ENCODE measurements around the gene ASAP2.

The ASAP2 gene

DNA sequence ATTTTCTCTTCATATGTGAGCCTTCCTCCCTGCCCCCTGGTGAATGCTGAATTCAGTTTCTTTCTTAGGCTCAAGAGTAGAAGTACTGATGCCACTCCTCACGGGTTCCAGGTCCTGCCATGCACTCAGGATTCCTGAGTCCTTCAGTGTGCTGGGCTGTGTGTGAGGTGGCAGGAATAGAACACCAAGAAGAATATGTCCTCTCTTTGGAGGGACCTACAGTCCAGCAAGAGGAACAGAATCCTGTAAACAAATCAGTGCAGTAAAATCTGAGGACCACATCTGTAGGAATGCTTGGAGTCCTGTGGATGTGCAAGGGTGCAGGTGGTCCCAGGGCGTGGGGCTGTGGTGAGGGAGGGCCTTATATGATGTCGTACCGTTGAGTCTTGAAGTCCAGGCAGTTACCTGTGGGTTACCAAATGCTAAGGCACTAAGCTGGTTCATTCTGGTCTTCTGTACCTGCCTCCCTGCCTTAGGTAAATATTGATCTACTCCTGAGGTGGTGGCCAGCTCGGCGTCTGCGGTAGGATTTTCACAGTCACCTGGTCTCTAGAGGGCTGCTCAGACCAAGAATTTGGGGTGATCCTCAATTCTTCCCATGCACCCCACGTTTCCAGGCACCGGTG, 5.5 kb downstream of the ASAP2 start:
- WGBS, 2 donors (ENCODE audit: extremely low coverage in 2 of 2, insufficient read length in 2 of 2, insufficient replicate concordance in 1 of 2): no CpG with 5 or more reads among the region's 9 CpGs
- H3K4me3 ChIP-seq (ENCODE audit: low read length in 2 of 2): no peak overlapping the region
- no peak overlapping the region for H2AFZ ChIP-seq (ENCODE audit: low read length)
- no peak overlapping the region for H3K23ac ChIP-seq (ENCODE audit: low read depth, low read length, poor library complexity)
- no peak overlapping the region for H3K14ac ChIP-seq (ENCODE audit: low read length)
- H3K9ac ChIP-seq (ENCODE audit: low read depth, low read length, poor library complexity): no peak overlapping the region
- H3K4me1 ChIP-seq (ENCODE audit: control insufficient read depth in 2 of 2, insufficient read depth in 1 of 2, low read depth in 1 of 2, low read length in 2 of 2): peaks cover 3 to 11% of the 10 kb centered on the region in 2 donors
- H2BK5ac ChIP-seq (ENCODE audit: low read length): no peak overlapping the region
- peaks cover 8% of the 10 kb centered on the region for H3K79me1 ChIP-seq (ENCODE audit: low read depth, low read length)
- no peak overlapping the region for H4K91ac ChIP-seq (ENCODE audit: low read depth, low read length, poor library complexity)
- H3K4me2 ChIP-seq (ENCODE audit: insufficient read depth, low read length, poor library complexity, severe bottlenecking): no peak overlapping the region
- no peak overlapping the region for H2BK120ac ChIP-seq (ENCODE audit: low read depth, low read length)
- no peak overlapping the region for H3K27ac ChIP-seq (replicated peaks; ENCODE audit: low read length)
- no peaks in the 10 kb centered on the region for H3K9me3 ChIP-seq (replicated peaks in 1 of 2; ENCODE audit: control insufficient read depth in 2 of 2, insufficient read depth in 1 of 2, low read depth in 1 of 2, low read length in 2 of 2)
- H3K36me3 ChIP-seq (replicated peaks in 1 of 2; ENCODE audit: control insufficient read depth in 2 of 2, insufficient read depth in 2 of 2, low read length in 2 of 2): peaks cover 6 to 31% of the 10 kb centered on the region in 2 donors
- H2AK5ac ChIP-seq (ENCODE audit: low read depth, low read length): no peak overlapping the region
- no peak for DNase-seq (ENCODE audit: low spot score)
- no peaks in the 10 kb centered on the region for H3K27me3 ChIP-seq (ENCODE audit: control insufficient read depth in 3 of 3, insufficient read depth in 3 of 3, low read depth in 1 of 3, low read length in 3 of 3)
- H3K4ac ChIP-seq (ENCODE audit: low read length): no peak overlapping the region
- H2BK15ac ChIP-seq (ENCODE audit: low read length): no peak overlapping the region
- H2BK12ac ChIP-seq (ENCODE audit: low read length): no peak overlapping the region
- H4K8ac ChIP-seq (ENCODE audit: low read depth, low read length): no peak overlapping the region
- H3K18ac ChIP-seq (ENCODE audit: low read length): no peak overlapping the region

GRCh38 chr2:9212661-9213411, 6.2 kb downstream of the ASAP2 start:
- no peak overlapping the region for H3K23ac ChIP-seq (ENCODE audit: low read depth, low read length, poor library complexity)
- H2BK12ac ChIP-seq (ENCODE audit: low read length): no peak overlapping the region
- H3K14ac ChIP-seq (ENCODE audit: low read length): no peak overlapping the region
- no peak overlapping the region for H4K91ac ChIP-seq (ENCODE audit: low read depth, low read length, poor library complexity)
- no peak overlapping the region for H2AK5ac ChIP-seq (ENCODE audit: low read depth, low read length)
- no peak overlapping the region for H3K4ac ChIP-seq (ENCODE audit: low read length)
- peaks cover 3% of the 10 kb centered on the region for H3K79me1 ChIP-seq (ENCODE audit: low read depth, low read length)
- H3K9ac ChIP-seq (ENCODE audit: low read depth, low read length, poor library complexity): no peak overlapping the region
- no peaks in the 10 kb centered on the region for H3K9me3 ChIP-seq (replicated peaks in 1 of 2; ENCODE audit: control insufficient read depth in 2 of 2, insufficient read depth in 1 of 2, low read depth in 1 of 2, low read length in 2 of 2)
- no peaks in the 10 kb centered on the region for H3K27me3 ChIP-seq (ENCODE audit: control insufficient read depth in 3 of 3, insufficient read depth in 3 of 3, low read depth in 1 of 3, low read length in 3 of 3)
- no peak overlapping the region for H3K4me2 ChIP-seq (ENCODE audit: insufficient read depth, low read length, poor library complexity, severe bottlenecking)
- no CpG with 5 or more reads among the region's 19 CpGs for WGBS, 2 donors (ENCODE audit: extremely low coverage in 2 of 2, insufficient read length in 2 of 2, insufficient replicate concordance in 1 of 2)
- H3K27ac ChIP-seq (replicated peaks; ENCODE audit: low read length): no peak overlapping the region
- H2BK15ac ChIP-seq (ENCODE audit: low read length): no peak overlapping the region
- no peak overlapping the region for H2BK120ac ChIP-seq (ENCODE audit: low read depth, low read length)
- H2BK5ac ChIP-seq (ENCODE audit: low read length): no peak overlapping the region
- H3K36me3 ChIP-seq (replicated peaks in 1 of 2; ENCODE audit: control insufficient read depth in 2 of 2, insufficient read depth in 2 of 2, low read length in 2 of 2): peaks cover 6 to 34% of the 10 kb centered on the region in 2 donors
- no peak overlapping the region for H3K18ac ChIP-seq (ENCODE audit: low read length)
- no peak for DNase-seq (ENCODE audit: low spot score)
- peaks cover 3 to 11% of the 10 kb centered on the region in 2 donors for H3K4me1 ChIP-seq (ENCODE audit: control insufficient read depth in 2 of 2, insufficient read depth in 1 of 2, low read depth in 1 of 2, low read length in 2 of 2)
- H4K8ac ChIP-seq (ENCODE audit: low read depth, low read length): no peak overlapping the region
- H2AFZ ChIP-seq (ENCODE audit: low read length): no peak overlapping the region
- H3K4me3 ChIP-seq (ENCODE audit: low read length in 2 of 2): no peak overlapping the region

- H2AFZ ChIP-seq (ENCODE audit: low read length): no peak overlapping the region
- no peak overlapping the region for H3K4me3 ChIP-seq (ENCODE audit: low read length in 2 of 2)
- no peak overlapping the region for H2BK12ac ChIP-seq (ENCODE audit: low read length)
- H3K4me1 ChIP-seq (ENCODE audit: control insufficient read depth in 2 of 2, insufficient read depth in 1 of 2, low read depth in 1 of 2, low read length in 2 of 2): peaks cover 3 to 6% of the 10 kb centered on the region in 2 donors
- H3K36me3 ChIP-seq (replicated peaks in 1 of 2; ENCODE audit: control insufficient read depth in 2 of 2, insufficient read depth in 2 of 2, low read length in 2 of 2): peaks cover 6 to 34% of the 10 kb centered on the region in 2 donors
- H2BK15ac ChIP-seq (ENCODE audit: low read length): no peak overlapping the region
- H3K9me3 ChIP-seq (replicated peaks in 1 of 2; ENCODE audit: control insufficient read depth in 2 of 2, insufficient read depth in 1 of 2, low read depth in 1 of 2, low read length in 2 of 2): no peaks in the 10 kb centered on the region
- no peak overlapping the region for H3K4me2 ChIP-seq (ENCODE audit: insufficient read depth, low read length, poor library complexity, severe bottlenecking)
- WGBS, 2 donors (ENCODE audit: extremely low coverage in 2 of 2, insufficient read length in 2 of 2, insufficient replicate concordance in 1 of 2): no CpG with 5 or more reads among the region's 2 CpGs
- no peak overlapping the region for H3K27ac ChIP-seq (replicated peaks; ENCODE audit: low read length)
- H4K8ac ChIP-seq (ENCODE audit: low read depth, low read length): no peak overlapping the region
- no peak overlapping the region for H3K4ac ChIP-seq (ENCODE audit: low read length)
- H3K27me3 ChIP-seq (ENCODE audit: control insufficient read depth in 3 of 3, insufficient read depth in 3 of 3, low read depth in 1 of 3, low read length in 3 of 3): no peaks in the 10 kb centered on the region
- no peak overlapping the region for H2AK5ac ChIP-seq (ENCODE audit: low read depth, low read length)
- H3K18ac ChIP-seq (ENCODE audit: low read length): no peak overlapping the region
- no peak overlapping the region for H2BK120ac ChIP-seq (ENCODE audit: low read depth, low read length)
- no peak for DNase-seq (ENCODE audit: low spot score)
- H3K23ac ChIP-seq (ENCODE audit: low read depth, low read length, poor library complexity): no peak overlapping the region
- H3K79me1 ChIP-seq (ENCODE audit: low read depth, low read length): peaks cover 7% of the 10 kb centered on the region
- H3K14ac ChIP-seq (ENCODE audit: low read length): no peak overlapping the region
- no peak overlapping the region for H3K9ac ChIP-seq (ENCODE audit: low read depth, low read length, poor library complexity)
- no peak overlapping the region for H4K91ac ChIP-seq (ENCODE audit: low read depth, low read length, poor library complexity)
- no peak overlapping the region for H2BK5ac ChIP-seq (ENCODE audit: low read length)
These were observed 7.0 kb downstream of the ASAP2 start for GRCh38 chr2:9213477-9214051.

DNA sequence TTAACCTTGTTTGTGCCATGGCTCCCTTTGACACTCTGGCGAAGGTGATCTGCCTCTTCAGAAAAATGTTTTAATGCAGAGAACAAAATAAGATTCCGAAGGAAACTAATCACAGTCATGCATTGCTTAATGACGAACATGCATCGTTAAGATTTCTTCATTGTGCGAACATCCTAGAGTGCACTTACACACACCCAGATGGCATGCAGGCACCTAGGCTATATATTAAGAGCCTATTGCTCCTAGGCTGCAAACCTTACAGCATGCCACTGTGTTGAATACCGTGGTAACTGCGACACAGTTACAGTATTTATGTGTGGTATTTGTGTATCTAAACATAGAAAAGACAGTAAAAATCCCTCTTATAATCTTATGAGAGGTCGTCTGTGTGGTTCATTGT, 8.3 kb downstream of the ASAP2 start:
- H4K8ac ChIP-seq (ENCODE audit: low read depth, low read length): no peak overlapping the region
- peaks cover 6 to 34% of the 10 kb centered on the region in 2 donors for H3K36me3 ChIP-seq (replicated peaks in 1 of 2; ENCODE audit: control insufficient read depth in 2 of 2, insufficient read depth in 2 of 2, low read length in 2 of 2)
- peaks cover 0 to 3% of the 10 kb centered on the region in 2 donors for H3K9me3 ChIP-seq (replicated peaks in 1 of 2; ENCODE audit: control insufficient read depth in 2 of 2, insufficient read depth in 1 of 2, low read depth in 1 of 2, low read length in 2 of 2)
- peaks cover 3% of the 10 kb centered on the region in 2 donors for H3K4me1 ChIP-seq (ENCODE audit: control insufficient read depth in 2 of 2, insufficient read depth in 1 of 2, low read depth in 1 of 2, low read length in 2 of 2)
- no CpG with 5 or more reads among the region's 8 CpGs for WGBS, 2 donors (ENCODE audit: extremely low coverage in 2 of 2, insufficient read length in 2 of 2, insufficient replicate concordance in 1 of 2)
- peaks cover 7% of the 10 kb centered on the region for H3K79me1 ChIP-seq (ENCODE audit: low read depth, low read length)
- no peak for DNase-seq (ENCODE audit: low spot score)
- no peak overlapping the region for H3K9ac ChIP-seq (ENCODE audit: low read depth, low read length, poor library complexity)
- no peak overlapping the region for H3K4ac ChIP-seq (ENCODE audit: low read length)
- no peak overlapping the region for H3K18ac ChIP-seq (ENCODE audit: low read length)
- H2AK5ac ChIP-seq (ENCODE audit: low read depth, low read length): no peak overlapping the region
- no peak overlapping the region for H3K4me2 ChIP-seq (ENCODE audit: insufficient read depth, low read length, poor library complexity, severe bottlenecking)
- no peak overlapping the region for H2AFZ ChIP-seq (ENCODE audit: low read length)
- H2BK15ac ChIP-seq (ENCODE audit: low read length): no peak overlapping the region
- no peak overlapping the region for H3K27ac ChIP-seq (replicated peaks; ENCODE audit: low read length)
- no peak overlapping the region for H4K91ac ChIP-seq (ENCODE audit: low read depth, low read length, poor library complexity)
- no peaks in the 10 kb centered on the region for H3K27me3 ChIP-seq (ENCODE audit: control insufficient read depth in 3 of 3, insufficient read depth in 3 of 3, low read depth in 1 of 3, low read length in 3 of 3)
- no peak overlapping the region for H2BK5ac ChIP-seq (ENCODE audit: low read length)
- no peak overlapping the region for H3K14ac ChIP-seq (ENCODE audit: low read length)
- H2BK120ac ChIP-seq (ENCODE audit: low read depth, low read length): no peak overlapping the region
- no peak overlapping the region for H3K4me3 ChIP-seq (ENCODE audit: low read length in 2 of 2)
- no peak overlapping the region for H2BK12ac ChIP-seq (ENCODE audit: low read length)
- no peak overlapping the region for H3K23ac ChIP-seq (ENCODE audit: low read depth, low read length, poor library complexity)
